Neural cell (in vitro differentiated cells): ENCODE results near the gene AHNAK.

Source experiments
- EP300 ChIP-seq: fragments of 450-650 bp; conservative IDR thresholded peaks from 2 replicates; pipeline ENCODE4 v1.6.1; 2014; ENCODE audit warnings: antibody characterized with exemption, mild to moderate bottlenecking, moderate library complexity; ENCODE audit not compliant: poor library complexity, severe bottlenecking
- EZH2 ChIP-seq: fragments of 200-600, 300-800 bp; shearing (Covaris generic), sonication (generic); IDR thresholded peaks from 2 replicates; pipeline ENCODE4 v1.6.1; 2014; ENCODE audit warnings: antibody characterized with exemption, low read length, borderline replicate concordance, mild to moderate bottlenecking; ENCODE audit not compliant: insufficient read depth, poor library complexity, severe bottlenecking
- POLR2AphosphoS5 ChIP-seq: IDR thresholded peaks from 2 replicates; pipeline ENCODE4 v1.6.1; 2012
- RAD21 ChIP-seq: fragments of 450-650 bp; conservative IDR thresholded peaks from 2 replicates; pipeline ENCODE4 v1.6.1; 2014; ENCODE audit warnings: antibody characterized with exemption, mild to moderate bottlenecking, moderate library complexity
- SMC3 ChIP-seq: fragments of 450-650 bp; conservative IDR thresholded peaks from 2 replicates; pipeline ENCODE4 v1.6.1; 2014; ENCODE audit warnings: antibody characterized with exemption, mild to moderate bottlenecking, moderate library complexity; ENCODE audit not compliant: poor library complexity

- no peak for TF ChIP-seq EZH2
- peak; percentile 95 for TF ChIP-seq RAD21
- TF ChIP-seq SMC3: peak; percentile 91
- TF ChIP-seq EP300: peak; percentile 47
- TF ChIP-seq POLR2AphosphoS5: no peak
Observed at GRCh38 chr11:62394825-62395538, 151.6 kb downstream of the AHNAK start.
